HepG2 (cell line): ENCODE data around the gene SP5. TPM values are rescaled to one million over a fixed set of nuclear protein-coding genes. Genes with fewer than 3 reads are reported as not detected.
A peak's percentile ranks its signal among the peaks of the same experiment; 100 is the strongest.

Experiments used
- BRD4 ChIP-seq: sonication (generic); formaldehyde crosslinking; IDR thresholded peaks from 2 replicates; pipeline ENCODE4 v1.4.0; 2020; ENCODE audit warnings: missing genetic modification reagents
- DPF2 ChIP-seq: sonication (generic); formaldehyde crosslinking; IDR thresholded peaks from 2 replicates; pipeline ENCODE4 v1.4.0; 2020; ENCODE audit warnings: mild to moderate bottlenecking, low read depth, missing genetic modification reagents, borderline replicate concordance
- FOXA1 ChIP-seq, 2 experiments: fragments of 450-650 bp in 1 of 2; sonication (generic) in 1 of 2; formaldehyde crosslinking in 1 of 2; IDR thresholded peaks; 2 replicates each; pipeline versions ENCODE4 v1.4.0 to v1.6.1; 2016 to 2020; ENCODE audit warnings: missing genetic modification reagents in 1 of 2
- FOXA3 ChIP-seq: IDR thresholded peaks from 2 replicates; pipeline ENCODE4 v1.6.1; 2016; ENCODE audit warnings: missing genetic modification reagents, missing compliant biosample characterization
- KDM3A ChIP-seq: IDR thresholded peaks from 2 replicates; pipeline ENCODE4 v1.6.1; 2018; ENCODE audit warnings: low read depth, missing compliant biosample characterization
- KIAA2018 ChIP-seq: sonication (generic); formaldehyde crosslinking; IDR thresholded peaks from 2 replicates; pipeline ENCODE4 v1.5.0; 2020; ENCODE audit warnings: mild to moderate bottlenecking, missing genetic modification reagents, borderline replicate concordance
- PBX2 ChIP-seq: IDR thresholded peaks from 2 replicates; pipeline ENCODE4 v1.6.1; 2016; ENCODE audit warnings: control low read depth
- RARA ChIP-seq: IDR thresholded peaks from 2 replicates; pipeline ENCODE4 v1.6.1; 2016; ENCODE audit warnings: missing genetic modification reagents, missing compliant biosample characterization
- THAP11 ChIP-seq: IDR thresholded peaks from 2 replicates; pipeline ENCODE4 v1.6.1; 2016; ENCODE audit warnings: missing biosample characterization, missing genetic modification reagents
- ZFP37 ChIP-seq: sonication (generic); formaldehyde crosslinking; IDR thresholded peaks from 2 replicates; pipeline ENCODE4 v1.4.0; 2020; ENCODE audit warnings: missing genetic modification reagents, borderline replicate concordance
- ZIK1 ChIP-seq: sonication (generic); formaldehyde crosslinking; IDR thresholded peaks from 2 replicates; pipeline ENCODE4 v1.5.0; 2020; ENCODE audit warnings: mild to moderate bottlenecking, low read depth, missing genetic modification reagents, borderline replicate concordance
- ZNF17 ChIP-seq: sonication (generic); formaldehyde crosslinking; IDR thresholded peaks from 2 replicates; pipeline ENCODE4 v1.5.0; 2020; ENCODE audit warnings: mild to moderate bottlenecking, missing genetic modification reagents
- ZNF205 ChIP-seq: IDR thresholded peaks from 2 replicates; pipeline ENCODE4 v1.6.1; 2018; ENCODE audit warnings: missing biosample characterization, missing genetic modification reagents
- ZNF619 ChIP-seq: sonication (generic); formaldehyde crosslinking; IDR thresholded peaks from 2 replicates; pipeline ENCODE4 v1.4.0; 2020; ENCODE audit warnings: mild to moderate bottlenecking, missing genetic modification reagents
- ZNF672 ChIP-seq: sonication (generic); formaldehyde crosslinking; IDR thresholded peaks from 2 replicates; pipeline ENCODE4 v1.8.1; 2022; ENCODE audit warnings: missing genetic modification reagents
- polyA plus RNA-seq, 8 experiments: library from polyadenylated mRNA; depleted of rRNA in 3 of 8; stranded (reverse) in 7 of 8; unstranded in 1 of 8; fragments of >200 nt; fragmentation: Illumina TruSeq in 4 of 8; extraction: Trizol in 4 of 8; gene quantifications; 2 replicates each; pipeline versions ENCODE4 v1.2.1 to v1.2.3, GENCODE V29; 2011 to 2016; ENCODE audit warnings: low read depth in 4 of 8, missing spikeins in 1 of 8, mixed read lengths in 1 of 8; ENCODE audit not compliant: insufficient read depth in 1 of 8
- total RNA-seq, 5 experiments: library from RNA; depleted of rRNA; stranded (reverse); fragments of >200 nt; fragmentation: Illumina TruSeq; extraction: Trizol; gene quantifications; 2 replicates each; pipeline ENCODE4 v1.2.3, GENCODE V29; 2016; ENCODE audit warnings: low read depth in 1 of 5
- TF ChIP-seq, protein P1 (sequence below): sonication (generic); formaldehyde crosslinking; IDR thresholded peaks from 2 replicates; pipeline ENCODE4 v1.5.1; 2020; ENCODE audit warnings: missing genetic modification reagents, mild to moderate bottlenecking, borderline replicate concordance

Gene SP5
- total and polyA plus RNA-seq, 2 of the 13 experiments (the other 11 are each of a cell fraction or from before 2014, with no cell fraction given) = 50.8 to 119 TPM

DNA sequence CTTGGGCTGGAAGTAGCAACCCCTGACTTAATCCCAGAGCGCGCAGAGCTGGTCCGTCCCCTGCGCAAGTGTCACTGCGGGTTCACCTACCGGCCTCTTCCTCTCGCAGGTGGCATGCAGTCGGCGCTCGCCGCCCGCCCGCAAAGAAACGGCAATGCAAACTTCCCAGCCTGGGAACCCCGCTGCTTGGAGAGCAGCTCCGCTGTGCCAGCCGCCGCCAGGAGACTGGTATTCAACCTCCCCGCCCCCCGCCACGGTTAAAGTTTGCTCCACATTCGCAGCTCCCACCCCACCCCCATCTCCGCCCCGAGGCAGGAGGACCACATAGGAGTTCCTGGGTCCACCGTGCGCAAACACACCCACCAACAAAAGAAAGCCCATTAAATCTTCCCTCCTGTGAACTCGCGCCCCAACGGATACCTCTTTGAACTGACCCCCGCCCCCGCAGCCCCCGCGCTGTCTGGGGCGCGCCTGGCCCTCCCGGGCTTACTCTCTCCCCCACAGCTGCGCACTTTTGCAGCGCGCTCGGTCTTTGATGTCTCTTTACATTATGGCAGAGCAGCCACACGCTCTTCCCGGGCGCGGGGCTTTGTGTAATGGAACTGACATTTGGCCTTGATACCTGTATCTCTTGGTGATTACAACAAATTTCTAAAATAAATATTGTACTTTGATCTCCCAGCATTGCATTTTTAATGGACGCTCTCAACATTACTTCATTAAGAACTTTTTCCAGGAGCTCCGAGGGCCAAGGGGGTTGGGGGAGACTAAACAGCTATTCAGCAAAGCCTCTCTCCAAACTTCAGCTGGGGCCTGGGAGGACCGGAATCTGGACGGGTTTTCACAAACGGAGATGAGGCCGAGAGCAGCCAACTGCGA lies 3.1 kb upstream of the SP5 start (continued):
- TF ChIP-seq DPF2 (peak; percentile 83), THAP11 (CRISPR knock-in tag) (peak; percentile 73), FOXA1 (IDR thresholded peaks at IDR 0.05) (no peak), FOXA1 (CRISPR knock-in tag; IDR thresholded peaks at IDR 0.05) (peak; percentile 93), PBX2 (CRISPR knock-in tag) (no peak), ZNF17 (CRISPR knock-in tag) (no peak; the same call in 1 of the 2 replicates), KIAA2018 (CRISPR knock-in tag) (no peak), BRD4 (CRISPR knock-in tag) (peak; percentile 61; the same call in 1 of the 2 replicates), RARA (peak; percentile 93), FOXA3 (peak; percentile 91), ZNF205 (0 out of 2 replicates have a peak, but pooled peaks have one; percentile 63), KDM3A (CRISPR knock-in tag) (peak; percentile 95), ZFP37 (CRISPR knock-in tag) (peak; percentile 52; the same call in 1 of the 2 replicates), ZIK1 (CRISPR knock-in tag) (no peak; the same call in 1 of the 2 replicates), ZNF672 (CRISPR knock-in tag) (no peak), ZNF619 (peak; percentile 19; the same call in 1 of the 2 replicates)
- TF ChIP-seq, protein P1, sequence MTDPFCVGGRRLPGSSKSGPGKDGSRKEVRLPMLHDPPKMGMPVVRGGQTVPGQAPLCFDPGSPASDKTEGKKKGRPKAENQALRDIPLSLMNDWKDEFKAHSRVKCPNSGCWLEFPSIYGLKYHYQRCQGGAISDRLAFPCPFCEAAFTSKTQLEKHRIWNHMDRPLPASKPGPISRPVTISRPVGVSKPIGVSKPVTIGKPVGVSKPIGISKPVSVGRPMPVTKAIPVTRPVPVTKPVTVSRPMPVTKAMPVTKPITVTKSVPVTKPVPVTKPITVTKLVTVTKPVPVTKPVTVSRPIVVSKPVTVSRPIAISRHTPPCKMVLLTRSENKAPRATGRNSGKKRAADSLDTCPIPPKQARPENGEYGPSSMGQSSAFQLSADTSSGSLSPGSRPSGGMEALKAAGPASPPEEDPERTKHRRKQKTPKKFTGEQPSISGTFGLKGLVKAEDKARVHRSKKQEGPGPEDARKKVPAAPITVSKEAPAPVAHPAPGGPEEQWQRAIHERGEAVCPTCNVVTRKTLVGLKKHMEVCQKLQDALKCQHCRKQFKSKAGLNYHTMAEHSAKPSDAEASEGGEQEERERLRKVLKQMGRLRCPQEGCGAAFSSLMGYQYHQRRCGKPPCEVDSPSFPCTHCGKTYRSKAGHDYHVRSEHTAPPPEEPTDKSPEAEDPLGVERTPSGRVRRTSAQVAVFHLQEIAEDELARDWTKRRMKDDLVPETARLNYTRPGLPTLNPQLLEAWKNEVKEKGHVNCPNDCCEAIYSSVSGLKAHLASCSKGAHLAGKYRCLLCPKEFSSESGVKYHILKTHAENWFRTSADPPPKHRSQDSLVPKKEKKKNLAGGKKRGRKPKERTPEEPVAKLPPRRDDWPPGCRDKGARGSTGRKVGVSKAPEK (CRISPR knock-in tag) = 0 out of 2 replicates have a peak, but pooled peaks have one; percentile 55
